ENCODE data around the gene NUP210L. TPM values are rescaled to one million over a fixed set of nuclear protein-coding genes. Genes with fewer than 3 reads are reported as not detected.
A peak's percentile ranks its signal among the peaks of the same experiment; 100 is the strongest.
"Not testable (repeated sequence)": the region's sequence is repeated elsewhere in the genome, so short reads cannot be mapped to it uniquely, and the experiment has no call there.

Gene NUP210L
- total and polyA plus RNA-seq, 8 donors, result 0.02 to 0.06 (median 0.05) TPM; not detected in 4

DNA sequence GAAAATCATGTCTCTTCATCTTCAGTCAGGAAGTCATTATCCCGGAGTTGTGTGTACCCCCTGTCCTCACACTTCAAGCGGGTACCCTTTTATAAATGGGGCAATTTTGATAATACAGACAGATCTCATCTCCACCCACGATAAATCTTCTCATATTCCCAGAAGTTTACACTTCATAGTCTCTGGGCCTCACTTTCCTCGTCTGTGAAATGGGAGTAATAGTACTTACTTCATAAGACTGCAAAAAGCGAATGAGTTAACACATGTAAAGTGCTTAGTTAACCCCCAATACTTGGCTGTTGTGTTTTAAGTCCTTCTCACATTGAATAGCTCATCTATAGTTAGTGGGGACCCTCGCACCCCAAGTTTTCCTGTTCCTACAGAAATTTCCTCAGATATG lies 820 bp downstream of the NUP210L start:
- intact Hi-C loops (cut with DNase I), result no loop called here
- Histone ChIP-seq H3K4me1 (peaks cover 0 to 6% (median 0%) of the 10 kb centered on the region in 3 donors), H3K9me3 (no peaks in the 10 kb centered on the region), H3K27me3 (no peaks in the 10 kb centered on the region), H3K4me3 (no peak overlapping the region), H3K27ac (no peak overlapping the region), H3K36me3 (peaks cover 0 to 19% (median 0%) of the 10 kb centered on the region in 3 donors)
- 75 to 94% methylated on average over 6 of the region's 6 CpGs for WGBS, 2 donors
- DNase-seq, result no peak
- TF ChIP-seq CTCF (IDR thresholded peaks at IDR 0.05), result no peak
- ATAC-seq, result no peak
- FAIRE-seq, result no peak

- no peak for FAIRE-seq
Measured at GRCh38 chr1:154151311-154151710, 3.6 kb downstream of the NUP210L start.

DNA sequence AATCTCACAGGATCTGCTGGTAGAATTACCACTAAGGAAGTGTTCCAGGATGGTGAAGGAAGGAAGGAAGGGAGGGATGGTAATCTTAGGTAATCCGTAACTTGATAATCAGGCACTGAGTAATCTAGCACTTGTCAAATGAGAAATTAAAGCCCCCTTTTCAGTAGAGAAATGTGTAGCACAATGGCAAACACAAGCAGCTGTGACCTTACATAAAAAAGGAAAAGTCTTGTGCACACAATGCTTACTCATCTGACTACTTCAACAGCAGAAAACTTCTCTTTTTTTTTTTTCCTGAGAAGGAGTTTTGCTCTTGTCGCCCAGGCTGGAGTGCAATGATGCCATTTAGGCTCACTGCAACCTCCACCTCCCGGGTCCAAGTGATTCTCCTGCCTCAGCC lies 6.1 kb downstream of the NUP210L start:
- no peaks in the 10 kb centered on the region for H3K9me3 ChIP-seq
- FAIRE-seq, result no peak
- no peak for DNase-seq
- H3K27me3 ChIP-seq, result no peaks in the 10 kb centered on the region
- no peaks in the 10 kb centered on the region for H3K4me1 ChIP-seq
- no peak overlapping the region for H3K4me3 ChIP-seq
- ATAC-seq, result no peak
- intact Hi-C loops (cut with DNase I), result no loop called here
- TF ChIP-seq CTCF (IDR thresholded peaks at IDR 0.05), result no peak
- no peaks in the 10 kb centered on the region for H3K36me3 ChIP-seq
- H3K27ac ChIP-seq, result no peak overlapping the region
- WGBS, 2 donors, result 75 to 77% methylated on average over 3 of the region's 3 CpGs

More at GRCh38 chr1:154151311-154151710, 3.6 kb downstream of the NUP210L start:
- Histone ChIP-seq H3K36me3 (no peaks in the 10 kb centered on the region), H3K4me1 (peaks cover 0 to 6% (median 0%) of the 10 kb centered on the region in 3 donors), H3K4me3 (no peak overlapping the region), H3K9me3 (no peaks in the 10 kb centered on the region), H3K27me3 (no peaks in the 10 kb centered on the region), H3K27ac (no peak overlapping the region)
- ATAC-seq (no peak), DNase-seq (no peak)
- intact Hi-C loops (cut with DNase I), result no loop called here
- TF ChIP-seq CTCF (IDR thresholded peaks at IDR 0.05), result no peak

DNA sequence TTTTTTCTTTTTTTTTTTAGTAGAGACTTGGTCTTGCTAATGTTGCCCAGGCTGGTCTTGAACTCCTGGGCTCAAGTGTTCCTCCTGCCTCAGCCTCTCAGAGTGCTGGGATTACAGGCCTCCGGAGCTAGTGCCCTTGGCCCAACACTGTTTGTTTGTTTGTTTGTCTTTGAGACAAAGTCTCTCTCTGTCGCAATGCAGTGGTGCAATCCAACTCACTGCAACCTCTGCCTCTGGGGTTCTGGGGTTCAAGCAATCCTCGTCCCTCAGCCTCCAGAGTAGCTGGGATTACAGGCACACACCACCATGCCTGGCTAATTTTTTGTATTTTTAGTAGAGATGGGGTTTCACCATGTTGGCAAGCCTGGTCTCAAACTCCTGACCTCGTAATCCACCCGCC lies 7.4 kb downstream of the NUP210L start:
- FAIRE-seq; H3K27me3 ChIP-seq; H3K4me1 ChIP-seq; H3K9me3 ChIP-seq; intact Hi-C loops (cut with DNase I); H3K36me3 ChIP-seq; H3K27ac ChIP-seq; H3K4me3 ChIP-seq; ATAC-seq; DNase-seq: not testable (repeated sequence)
- 80 to 84% methylated on average over 5 of the region's 5 CpGs for WGBS, 2 donors

DNA sequence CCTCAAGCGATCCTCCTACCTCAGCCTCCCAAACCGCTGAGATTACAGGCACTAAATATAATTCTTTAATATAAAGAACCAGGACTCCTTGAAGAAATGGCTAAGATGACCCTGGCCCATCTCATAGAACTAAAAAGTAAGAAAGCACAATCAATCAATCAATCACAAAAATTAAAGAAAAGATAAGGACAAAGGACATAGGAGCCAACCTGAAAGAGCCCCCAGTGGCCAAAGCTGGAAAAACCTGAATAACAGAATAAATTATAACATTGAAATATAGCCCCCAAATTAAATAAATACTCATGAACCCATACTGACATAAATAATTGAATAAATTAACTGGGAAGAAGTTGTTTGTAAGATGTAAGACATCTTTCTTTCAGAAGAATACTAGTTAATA lies 8.9 kb downstream of the NUP210L start:
- intact Hi-C loops (cut with DNase I), result no loop called here
- Histone ChIP-seq H3K36me3 (no peaks in the 10 kb centered on the region), H3K27ac (no peak overlapping the region), H3K27me3 (no peaks in the 10 kb centered on the region), H3K9me3 (no peaks in the 10 kb centered on the region), H3K4me1 (no peaks in the 10 kb centered on the region), H3K4me3 (no peak overlapping the region)
- FAIRE-seq (no peak), ATAC-seq (no peak), DNase-seq (no peak)
- peak in 2 of 4 donors; percentile 9 to 28 for TF ChIP-seq CTCF (IDR thresholded peaks at IDR 0.05)
- WGBS, 2 donors, result 93 to 99% methylated on average over 2 of the region's 2 CpGs

DNA sequence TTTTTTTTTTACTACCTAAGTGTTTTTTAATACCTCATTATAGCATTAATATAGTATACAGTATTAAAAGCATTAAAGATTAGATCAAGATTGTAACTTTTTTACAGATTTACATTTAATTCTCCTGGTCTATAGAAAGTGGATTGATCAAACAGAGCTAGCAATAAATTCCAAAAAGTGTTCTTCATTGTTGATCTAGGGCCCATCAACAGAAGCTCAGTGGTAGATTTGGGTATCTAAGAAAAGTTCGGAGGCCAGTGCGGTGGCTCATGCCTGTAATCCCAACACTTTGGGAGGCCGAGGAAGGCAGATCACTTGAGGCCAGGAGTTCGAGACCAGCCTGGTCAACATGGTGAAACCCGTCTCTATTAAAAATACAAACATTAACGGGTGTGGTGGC lies 12.5 kb downstream of the NUP210L start:
- FAIRE-seq (no peak), ATAC-seq (no peak), DNase-seq (no peak)
- no peak for TF ChIP-seq CTCF (IDR thresholded peaks at IDR 0.05)
- Histone ChIP-seq H3K27ac (no peak overlapping the region), H3K4me3 (no peak overlapping the region), H3K4me1 (no peaks in the 10 kb centered on the region), H3K27me3 (no peaks in the 10 kb centered on the region), H3K36me3 (no peaks in the 10 kb centered on the region), H3K9me3 (no peaks in the 10 kb centered on the region)
- intact Hi-C loops (cut with DNase I), result no loop called here
- 86 to 97% methylated on average over 6 of the region's 6 CpGs for WGBS, 2 donors

Measured in pancreas (tissue), 10 donors.